Loucy (cell line): ENCODE measurements around the gene OR10H4.

Source experiments
- H2AFZ ChIP-seq: fragments of 200-600 bp; sonication (generic); 2 replicates; pipeline ENCODE4 v1.6.0; 2016; ENCODE audit warnings: antibody characterized with exemption, mild to moderate bottlenecking, low read length, moderate library complexity
- H3F3A ChIP-seq: fragments of 200-600 bp; 2 replicates; pipeline ENCODE4 v1.6.0; 2016; ENCODE audit warnings: antibody characterized with exemption, low read depth, mild to moderate bottlenecking
- H3K27me3 ChIP-seq: fragments of 200-600 bp; sonication (generic); 2 replicates; pipeline ENCODE4 v1.6.1; 2014; ENCODE audit warnings: low read length, mild to moderate bottlenecking; ENCODE audit not compliant: insufficient read depth, poor library complexity, severe bottlenecking
- H3K36me3 ChIP-seq: fragments of 200-600 bp; sonication (generic); 2 replicates; pipeline ENCODE4 v1.6.1; 2016; ENCODE audit warnings: low read length; ENCODE audit not compliant: insufficient read depth
- H3K4me1 ChIP-seq: fragments of 200-600 bp; sonication (generic); 2 replicates; pipeline ENCODE4 v1.5.1; 2014; ENCODE audit warnings: low read length, mild to moderate bottlenecking; ENCODE audit not compliant: insufficient read depth, poor library complexity, severe bottlenecking
- H3K4me2 ChIP-seq: fragments of 200-600 bp; sonication (generic); 2 replicates; pipeline ENCODE4 v1.6.0; 2014; ENCODE audit warnings: antibody characterized with exemption, low read length, low read depth, mild to moderate bottlenecking; ENCODE audit not compliant: poor library complexity, severe bottlenecking
- H3K4me3 ChIP-seq: fragments of 200-600 bp; sonication (generic); 2 replicates; pipeline ENCODE4 v1.5.1; 2014; ENCODE audit warnings: low read length, mild to moderate bottlenecking, mixed read lengths; ENCODE audit not compliant: poor library complexity, severe bottlenecking
- H3K79me2 ChIP-seq: fragments of 200-600 bp; sonication (generic); 2 replicates; pipeline ENCODE4 v1.6.1; 2014; ENCODE audit warnings: low read length; ENCODE audit not compliant: insufficient read depth
- H3K9ac ChIP-seq: fragments of 200-600 bp; sonication (generic); 2 replicates; pipeline ENCODE4 v1.6.0; 2014; ENCODE audit warnings: mild to moderate bottlenecking, low read depth, low read length, moderate library complexity; ENCODE audit not compliant: poor library complexity, severe bottlenecking
- H3K9me2 ChIP-seq: fragments of 200-600 bp; sonication (generic); replicated peaks from 2 replicates; pipeline ENCODE4 v1.6.1; 2016; ENCODE audit warnings: low read depth, low read length, mixed read lengths
- H3K9me3 ChIP-seq: fragments of 200-600 bp; sonication (generic); 2 replicates; pipeline ENCODE4 v1.6.1; 2014; ENCODE audit warnings: mild to moderate bottlenecking, antibody characterized with exemption, low read length, low read depth; ENCODE audit not compliant: insufficient read depth
- H4K20me1 ChIP-seq: fragments of 200-600 bp; sonication (generic); 2 replicates; pipeline ENCODE4 v1.6.0; 2014; ENCODE audit warnings: antibody characterized with exemption, low read length, mild to moderate bottlenecking; ENCODE audit not compliant: insufficient read depth, poor library complexity, severe bottlenecking
- EZH2phosphoT487 ChIP-seq: fragments of 200-600 bp; IDR thresholded peaks from 2 replicates; pipeline ENCODE4 v1.6.1; 2018; ENCODE audit warnings: antibody characterized with exemption, mild to moderate bottlenecking, moderate library complexity, borderline replicate concordance
- TF ChIP-seq, protein P1 (sequence below): fragments of 200-600 bp; sonication (generic); conservative IDR thresholded peaks from 2 replicates; pipeline ENCODE4 v1.5.1; 2014; ENCODE audit warnings: mild to moderate bottlenecking, antibody characterized with exemption, low read length

OR10H4 gene

DNA sequence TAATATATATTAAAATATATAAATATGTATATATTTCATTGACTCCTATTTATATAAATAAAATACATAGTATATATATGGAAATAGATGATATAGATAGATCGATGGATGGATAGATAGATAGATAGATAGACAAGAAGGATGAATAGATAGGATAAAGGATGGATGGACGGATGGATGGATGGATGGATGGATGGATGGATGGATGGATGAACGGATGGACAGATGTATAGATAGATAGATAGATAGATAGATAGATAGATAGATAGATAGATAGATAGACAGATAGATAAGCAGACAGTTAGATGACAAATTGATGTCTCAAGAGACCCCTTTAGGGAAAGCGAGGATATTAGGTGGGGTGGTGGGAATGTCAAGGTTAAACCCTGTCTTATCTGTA is 29.6 kb upstream of the OR10H4 start:
- no peak overlapping the region for H3K4me2 ChIP-seq
- no peak overlapping the region for H3K4me3 ChIP-seq
- no peak overlapping the region for H3K9ac ChIP-seq
- no peaks in the 10 kb centered on the region for H4K20me1 ChIP-seq
- no peaks in the 10 kb centered on the region for H3K79me2 ChIP-seq
- H3K9me3 ChIP-seq, result peaks cover 5% of the 10 kb centered on the region; the same call in 1 of the 2 replicates
- no peaks in the 10 kb centered on the region for H3F3A ChIP-seq
- H3K4me1 ChIP-seq, result no peaks in the 10 kb centered on the region
- H3K36me3 ChIP-seq, result no peaks in the 10 kb centered on the region
- no peaks in the 10 kb centered on the region for H3K9me2 ChIP-seq
- no peak for TF ChIP-seq EZH2phosphoT487
- TF ChIP-seq, protein P1, sequence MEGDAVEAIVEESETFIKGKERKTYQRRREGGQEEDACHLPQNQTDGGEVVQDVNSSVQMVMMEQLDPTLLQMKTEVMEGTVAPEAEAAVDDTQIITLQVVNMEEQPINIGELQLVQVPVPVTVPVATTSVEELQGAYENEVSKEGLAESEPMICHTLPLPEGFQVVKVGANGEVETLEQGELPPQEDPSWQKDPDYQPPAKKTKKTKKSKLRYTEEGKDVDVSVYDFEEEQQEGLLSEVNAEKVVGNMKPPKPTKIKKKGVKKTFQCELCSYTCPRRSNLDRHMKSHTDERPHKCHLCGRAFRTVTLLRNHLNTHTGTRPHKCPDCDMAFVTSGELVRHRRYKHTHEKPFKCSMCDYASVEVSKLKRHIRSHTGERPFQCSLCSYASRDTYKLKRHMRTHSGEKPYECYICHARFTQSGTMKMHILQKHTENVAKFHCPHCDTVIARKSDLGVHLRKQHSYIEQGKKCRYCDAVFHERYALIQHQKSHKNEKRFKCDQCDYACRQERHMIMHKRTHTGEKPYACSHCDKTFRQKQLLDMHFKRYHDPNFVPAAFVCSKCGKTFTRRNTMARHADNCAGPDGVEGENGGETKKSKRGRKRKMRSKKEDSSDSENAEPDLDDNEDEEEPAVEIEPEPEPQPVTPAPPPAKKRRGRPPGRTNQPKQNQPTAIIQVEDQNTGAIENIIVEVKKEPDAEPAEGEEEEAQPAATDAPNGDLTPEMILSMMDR, result no peak
- no peaks in the 10 kb centered on the region for H3K27me3 ChIP-seq
- H2AFZ ChIP-seq, result no peak overlapping the region

DNA sequence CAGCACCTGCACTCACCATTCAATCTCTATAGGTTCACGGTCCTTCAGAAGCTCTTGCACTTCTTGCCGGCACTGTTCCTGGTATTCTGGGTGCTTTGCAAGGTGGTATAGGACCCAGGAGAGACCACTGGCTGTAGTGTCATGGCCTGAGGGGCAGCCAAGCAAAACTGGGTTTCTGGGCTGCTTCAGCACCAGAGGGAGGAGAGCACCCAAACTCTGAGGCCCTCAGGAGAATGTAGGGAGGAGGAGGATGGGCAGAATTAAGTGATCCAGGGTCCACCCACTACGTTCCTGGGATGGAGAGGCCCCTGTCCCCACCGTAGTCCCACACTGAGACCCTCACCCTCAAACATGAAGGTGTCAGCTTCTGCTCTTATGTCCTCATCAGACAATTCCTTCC is 26.8 kb upstream of the OR10H4 start:
- Histone ChIP-seq H3K4me1 (peaks cover 10% of the 10 kb centered on the region), H3K9me3 (no peaks in the 10 kb centered on the region), H3K79me2 (no peaks in the 10 kb centered on the region), H3K36me3 (no peaks in the 10 kb centered on the region), H4K20me1 (no peaks in the 10 kb centered on the region), H3F3A (no peaks in the 10 kb centered on the region), H3K9me2 (no peaks in the 10 kb centered on the region), H3K9ac (no peak overlapping the region), H2AFZ (no peak overlapping the region), H3K27me3 (no peaks in the 10 kb centered on the region), H3K4me2 (no peak overlapping the region), H3K4me3 (no peak overlapping the region)
- no peak for TF ChIP-seq EZH2phosphoT487
- TF ChIP-seq, protein P1, result no peak

DNA sequence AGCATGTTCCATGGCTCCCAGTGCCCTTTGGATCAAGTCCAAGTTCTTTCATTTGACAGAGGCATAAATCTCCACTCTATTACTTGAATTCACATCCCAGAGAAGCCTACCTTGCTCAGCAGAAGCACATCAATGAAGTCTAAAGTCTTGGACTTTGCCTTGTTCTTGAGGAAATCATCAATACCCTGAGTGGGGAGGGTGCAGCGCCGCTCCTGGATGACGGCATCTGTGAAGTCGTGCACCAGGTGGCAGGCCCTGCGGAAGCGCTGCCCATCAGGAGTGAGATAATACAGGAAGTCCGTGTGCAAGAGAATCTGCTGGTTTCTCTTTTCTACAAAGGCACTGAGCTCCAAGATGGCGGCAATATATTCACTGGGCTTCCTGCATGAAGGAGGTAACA is 25.1 kb upstream of the OR10H4 start:
- H2AFZ ChIP-seq, result no peak overlapping the region
- no peaks in the 10 kb centered on the region for H3K79me2 ChIP-seq
- H4K20me1 ChIP-seq, result no peaks in the 10 kb centered on the region
- no peak overlapping the region for H3K9ac ChIP-seq
- no peak for TF ChIP-seq EZH2phosphoT487
- TF ChIP-seq, protein P1, result no peak
- no peaks in the 10 kb centered on the region for H3F3A ChIP-seq
- H3K36me3 ChIP-seq, result no peaks in the 10 kb centered on the region
- H3K27me3 ChIP-seq, result no peaks in the 10 kb centered on the region
- H3K4me2 ChIP-seq, result no peak overlapping the region
- no peaks in the 10 kb centered on the region for H3K9me2 ChIP-seq
- peaks cover 11% of the 10 kb centered on the region for H3K4me1 ChIP-seq
- no peaks in the 10 kb centered on the region for H3K9me3 ChIP-seq
- no peak overlapping the region for H3K4me3 ChIP-seq
